Measurements from ENCODE around the gene RADIL.

The RADIL gene

GRCh38 chr7:4823441-4824119 is 59.9 kb downstream of the RADIL start:
- H4K20me1 ChIP-seq (ENCODE audit: control insufficient read depth, insufficient read depth, low read depth, low read length), result no peaks in the 10 kb centered on the region
- H3K4me1 ChIP-seq (ENCODE audit: control insufficient read depth, low read length), result no peaks in the 10 kb centered on the region
- no peaks in the 10 kb centered on the region for H3F3A ChIP-seq (ENCODE audit: control insufficient read depth, insufficient read depth)
- no peaks in the 10 kb centered on the region for H3K9me2 ChIP-seq (replicated peaks; ENCODE audit: control insufficient read depth, low read length)
- no peak overlapping the region for H3K4me3 ChIP-seq (ENCODE audit: low read length)
- no peaks in the 10 kb centered on the region for H3K9me3 ChIP-seq (ENCODE audit: control insufficient read depth, insufficient read depth, low read length)
- no peaks in the 10 kb centered on the region for H3K27me3 ChIP-seq (ENCODE audit: control insufficient read depth, low read length)
- no peak overlapping the region for H3K4me2 ChIP-seq (ENCODE audit: low read length)
- H3K36me3 ChIP-seq (ENCODE audit: control insufficient read depth, low read length), result no peaks in the 10 kb centered on the region
- TF ChIP-seq EZH2phosphoT487 (IDR thresholded peaks at IDR 0.05; ENCODE audit: borderline replicate concordance, low read length) (no peak), CTCF (IDR thresholded peaks at IDR 0.05; ENCODE audit: low read depth, low read length, poor library complexity, severe bottlenecking) (no peak)
- no peaks in the 10 kb centered on the region for H3K79me2 ChIP-seq (ENCODE audit: control insufficient read depth, low read length)
- no peak overlapping the region for H3K27ac ChIP-seq (ENCODE audit: low read depth, low read length)

- H3K27ac ChIP-seq (ENCODE audit: low read depth, low read length), result no peak overlapping the region
- no peaks in the 10 kb centered on the region for H3K9me2 ChIP-seq (replicated peaks; ENCODE audit: control insufficient read depth, low read length)
- H3K79me2 ChIP-seq (ENCODE audit: control insufficient read depth, low read length), result no peaks in the 10 kb centered on the region
- H3K4me2 ChIP-seq (ENCODE audit: low read length), result no peak overlapping the region
- no peaks in the 10 kb centered on the region for H3K9me3 ChIP-seq (ENCODE audit: control insufficient read depth, insufficient read depth, low read length)
- TF ChIP-seq CTCF (IDR thresholded peaks at IDR 0.05; ENCODE audit: low read depth, low read length, poor library complexity, severe bottlenecking) (no peak), EZH2phosphoT487 (IDR thresholded peaks at IDR 0.05; ENCODE audit: borderline replicate concordance, low read length) (no peak)
- H3K27me3 ChIP-seq (ENCODE audit: control insufficient read depth, low read length), result no peaks in the 10 kb centered on the region
- no peaks in the 10 kb centered on the region for H3F3A ChIP-seq (ENCODE audit: control insufficient read depth, insufficient read depth)
- H3K36me3 ChIP-seq (ENCODE audit: control insufficient read depth, low read length), result no peaks in the 10 kb centered on the region
- H3K4me1 ChIP-seq (ENCODE audit: control insufficient read depth, low read length), result no peaks in the 10 kb centered on the region
- no peak overlapping the region for H3K4me3 ChIP-seq (ENCODE audit: low read length)
- H4K20me1 ChIP-seq (ENCODE audit: control insufficient read depth, insufficient read depth, low read depth, low read length), result no peaks in the 10 kb centered on the region
Measured at GRCh38 chr7:4822677-4823076, 60.8 kb downstream of the RADIL start.

DNA sequence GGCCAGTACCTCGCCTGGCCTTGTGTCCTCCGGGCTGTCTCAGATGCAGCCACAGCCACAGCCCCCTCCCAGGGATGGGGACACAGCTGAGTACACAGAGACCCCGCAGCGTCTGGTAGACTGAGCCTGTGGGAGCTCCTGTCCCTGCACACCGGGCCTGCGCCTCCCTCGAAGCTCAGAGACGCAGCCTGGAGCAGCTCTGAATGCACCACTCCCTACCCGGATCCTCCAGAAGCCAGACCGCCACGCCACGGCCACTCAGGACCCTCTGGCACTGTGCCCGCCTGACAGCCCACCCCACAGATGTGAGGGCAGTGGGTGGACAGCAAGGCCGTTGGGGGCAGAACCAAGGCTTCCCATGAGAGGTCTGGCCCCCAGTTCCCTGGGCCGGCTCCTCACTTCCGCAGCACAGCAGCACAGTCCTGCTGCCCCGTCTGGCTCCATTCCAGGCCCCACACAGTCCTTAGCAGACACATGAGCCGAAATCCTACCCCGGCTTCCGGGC is 62.5 kb downstream of the RADIL start:
- no peaks in the 10 kb centered on the region for H3K4me1 ChIP-seq (ENCODE audit: control insufficient read depth, low read length)
- no peaks in the 10 kb centered on the region for H4K20me1 ChIP-seq (ENCODE audit: control insufficient read depth, insufficient read depth, low read depth, low read length)
- H3F3A ChIP-seq (ENCODE audit: control insufficient read depth, insufficient read depth), result no peaks in the 10 kb centered on the region
- no peaks in the 10 kb centered on the region for H3K9me2 ChIP-seq (replicated peaks; ENCODE audit: control insufficient read depth, low read length)
- TF ChIP-seq EZH2phosphoT487 (IDR thresholded peaks at IDR 0.05; ENCODE audit: borderline replicate concordance, low read length), result no peak
- no peak for TF ChIP-seq CTCF (IDR thresholded peaks at IDR 0.05; ENCODE audit: low read depth, low read length, poor library complexity, severe bottlenecking)
- H3K79me2 ChIP-seq (ENCODE audit: control insufficient read depth, low read length), result no peaks in the 10 kb centered on the region
- H3K4me3 ChIP-seq (ENCODE audit: low read length), result no peak overlapping the region
- no peaks in the 10 kb centered on the region for H3K27me3 ChIP-seq (ENCODE audit: control insufficient read depth, low read length)
- no peaks in the 10 kb centered on the region for H3K36me3 ChIP-seq (ENCODE audit: control insufficient read depth, low read length)
- no peak overlapping the region for H3K4me2 ChIP-seq (ENCODE audit: low read length)
- H3K27ac ChIP-seq (ENCODE audit: low read depth, low read length), result no peak overlapping the region
- no peaks in the 10 kb centered on the region for H3K9me3 ChIP-seq (ENCODE audit: control insufficient read depth, insufficient read depth, low read length)
